Frontal cortex (tissue), 4 donors: ENCODE data around the gene IGHMBP2. TPM values are rescaled to one million over a fixed set of nuclear protein-coding genes. Genes with fewer than 3 reads are reported as not detected.

Experiments
- DNase-seq, 2 donors: peaks; one replicate each; pipeline ENCODE4 v3.0.0; 2012; ENCODE audit warnings: low spot score in 2 of 2
- FAIRE-seq: peaks from 2 replicates; lab custom pipeline; 2012; peaks lifted over from hg19 to GRCh38; lab: Jason Lieb, UNC
- total RNA-seq: library from RNA; depleted of rRNA; stranded (reverse); fragments of >200 nt; gene quantifications from one replicate; pipeline ENCODE4 v1.2.3, GENCODE V29; 2014
- donor health status: control.
- donor health status: control.
- donor health status: control.

Gene IGHMBP2
- total RNA-seq, 1 donor from 2014 or later: 10.2 TPM

GRCh38 chr11:68924073-68924925, 20.6 kb downstream of the IGHMBP2 start:
- DNase-seq (no peak), FAIRE-seq (no peak)

- no peak for FAIRE-seq
Measured at GRCh38 chr11:68925611-68926010, 21.9 kb downstream of the IGHMBP2 start.

GRCh38 chr11:68927280-68928135, 23.8 kb downstream of the IGHMBP2 start:
- no peak for DNase-seq
- FAIRE-seq: no peak

More at GRCh38 chr11:68925611-68926010, 21.9 kb downstream of the IGHMBP2 start:
- DNase-seq: no peak

- DNase-seq (no peak), FAIRE-seq (no peak)
Measured at GRCh38 chr11:68928136-68928880, 24.6 kb downstream of the IGHMBP2 start.

- DNase-seq: no peak
- no peak for FAIRE-seq
Measured at GRCh38 chr11:68929135-68929534, 25.4 kb downstream of the IGHMBP2 start.

- no peak for FAIRE-seq
- DNase-seq: no peak
Measured at GRCh38 chr11:68929706-68930570, 26.2 kb downstream of the IGHMBP2 start.

DNA sequence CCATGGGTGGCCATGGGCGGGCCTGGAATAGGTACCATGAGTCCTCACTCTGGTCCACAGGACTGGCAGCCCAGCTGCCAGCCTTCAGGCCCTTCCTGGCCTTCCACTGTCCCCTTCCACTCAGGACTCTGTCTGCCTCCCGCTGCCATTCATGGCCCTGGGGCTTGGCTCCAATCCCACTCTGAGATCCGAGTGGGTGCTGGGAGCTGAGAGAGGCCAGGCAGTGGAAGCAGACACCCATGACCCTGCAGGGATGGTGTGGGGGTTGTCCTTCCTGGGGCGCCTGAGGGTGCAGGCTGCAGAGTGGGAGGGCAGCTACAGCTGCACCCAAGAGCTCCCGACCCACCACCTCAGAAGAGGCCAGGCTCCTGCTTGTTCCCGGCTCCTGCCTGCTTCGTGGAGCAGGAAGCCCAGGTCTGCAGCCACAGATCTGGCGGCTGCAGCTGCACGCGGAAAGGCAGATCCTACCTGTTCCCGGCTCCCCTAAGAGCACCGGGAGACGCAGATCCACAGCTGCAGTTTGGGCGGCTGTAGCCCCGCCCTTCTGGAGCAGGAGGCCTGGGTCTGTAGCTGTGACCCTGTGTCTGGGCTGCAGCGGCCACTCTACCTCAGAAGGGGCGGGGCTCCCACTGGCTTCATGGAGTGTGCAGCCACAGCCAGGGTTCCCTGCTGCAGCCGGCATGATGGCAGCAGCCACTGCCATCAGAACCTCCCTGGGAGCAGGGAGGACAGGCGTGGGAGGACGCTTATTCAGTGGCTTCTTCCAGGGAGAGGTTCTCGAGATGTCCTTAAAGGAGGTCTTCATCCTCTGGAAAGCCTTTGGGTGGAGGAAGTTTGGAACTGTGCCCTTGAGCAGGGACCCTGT, 27.5 kb downstream of the IGHMBP2 start:
- no peak for FAIRE-seq
- no peak for DNase-seq

- no peak for FAIRE-seq
- no peak for DNase-seq
Measured at GRCh38 chr11:68931911-68932310, 28.2 kb downstream of the IGHMBP2 start.

DNA sequence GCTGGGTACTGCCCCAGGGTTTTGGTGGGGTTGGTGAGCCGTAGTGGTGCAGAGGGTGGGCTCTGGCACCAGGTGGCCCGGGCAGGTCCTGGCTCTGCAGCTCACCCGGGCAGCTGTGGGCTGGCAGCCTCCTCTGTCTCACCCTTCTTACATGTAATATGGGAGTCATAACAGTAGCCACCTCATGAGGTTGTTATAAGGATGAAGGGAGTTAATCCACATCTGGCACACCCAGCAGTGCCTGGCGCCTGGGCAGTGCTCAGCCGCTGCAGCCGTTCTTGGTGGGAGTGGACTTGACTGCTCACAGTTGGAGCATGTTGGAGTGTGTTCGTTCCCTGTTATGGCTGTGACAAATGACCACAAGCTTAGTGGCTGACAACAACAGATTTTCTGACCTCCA, 28.7 kb downstream of the IGHMBP2 start:
- DNase-seq (no peak), FAIRE-seq (no peak)

DNA sequence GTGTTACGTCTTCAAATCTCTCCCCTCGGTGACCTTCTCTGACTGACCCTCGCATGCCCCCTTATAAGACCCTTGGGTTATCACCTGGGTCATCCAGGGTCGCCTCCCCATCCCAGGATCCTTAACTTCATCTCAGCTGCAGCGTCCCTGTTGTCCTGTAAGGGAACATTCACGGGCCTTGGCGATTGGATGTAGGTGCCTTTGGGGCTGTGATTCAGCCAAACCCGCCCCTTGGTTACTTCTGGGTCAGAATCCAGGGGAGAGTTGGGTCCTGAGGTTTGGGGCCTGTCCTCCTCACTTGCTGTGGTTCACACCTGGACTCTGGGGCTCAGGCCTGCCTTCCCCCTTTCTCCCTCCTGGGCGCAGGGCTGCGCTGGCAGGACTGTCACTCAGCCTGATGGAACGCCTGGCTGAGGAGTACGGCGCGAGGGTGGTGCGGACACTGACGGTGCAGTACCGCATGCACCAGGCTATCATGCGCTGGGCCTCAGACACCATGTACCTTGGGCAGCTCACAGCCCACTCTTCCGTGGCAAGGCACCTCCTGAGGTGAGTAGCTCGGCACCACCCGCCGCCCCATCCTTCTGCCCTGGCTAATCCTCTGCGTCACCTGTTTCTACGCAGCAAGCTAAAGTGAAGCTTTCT, 29.4 kb downstream of the IGHMBP2 start:
- FAIRE-seq: no peak
- no peak for DNase-seq

DNA sequence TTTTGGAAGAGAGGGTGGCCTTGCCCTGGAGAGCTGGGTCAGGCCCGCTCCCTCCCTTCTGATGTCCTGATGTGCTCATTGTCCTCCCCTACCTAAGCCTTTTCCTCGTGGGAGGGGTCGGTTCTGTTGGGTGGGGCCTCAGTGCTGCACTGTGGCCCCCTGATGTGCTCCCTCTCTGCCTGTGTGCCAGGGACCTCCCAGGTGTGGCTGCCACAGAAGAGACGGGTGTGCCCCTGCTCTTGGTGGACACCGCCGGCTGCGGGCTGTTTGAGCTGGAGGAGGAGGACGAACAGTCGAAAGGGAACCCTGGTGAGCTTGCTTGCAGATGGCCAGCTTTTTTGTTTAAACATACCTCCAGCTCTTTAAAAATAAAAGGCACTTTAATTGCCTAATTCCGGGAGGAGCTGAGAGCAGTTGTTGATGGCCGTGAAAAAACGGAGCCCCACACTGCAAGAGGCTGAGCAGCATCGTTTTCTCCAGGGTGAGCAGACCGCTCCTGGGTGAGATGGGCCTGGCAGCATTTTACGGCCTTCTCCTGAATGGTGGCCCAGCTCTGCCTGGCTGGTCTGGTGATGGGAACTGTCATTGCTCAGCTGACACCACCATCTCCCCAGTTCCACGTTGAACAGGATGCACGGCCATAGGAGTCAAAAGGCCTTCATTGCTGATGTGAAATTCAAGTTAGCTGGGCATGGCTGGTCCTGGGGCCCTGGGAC, 30.1 kb downstream of the IGHMBP2 start:
- no peak for DNase-seq

DNA sequence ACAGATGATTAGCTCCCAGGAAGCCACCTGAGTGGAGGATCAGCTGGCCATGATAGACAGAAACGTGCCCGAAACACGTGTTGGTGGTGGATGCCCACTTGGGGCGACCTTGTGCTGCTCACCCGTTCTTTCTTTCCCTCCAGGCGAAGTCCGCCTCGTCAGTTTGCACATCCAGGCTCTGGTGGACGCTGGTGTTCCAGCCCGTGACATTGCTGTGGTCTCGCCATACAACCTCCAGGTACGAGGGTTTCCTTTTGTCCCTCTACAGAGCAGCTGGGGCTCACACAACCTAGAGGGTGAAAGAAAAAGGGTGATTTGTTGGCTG, 30.6 kb downstream of the IGHMBP2 start:
- no peak for DNase-seq
- FAIRE-seq: no peak

More for the DNA sequence above, 30.1 kb downstream of the IGHMBP2 start:
- FAIRE-seq: no peak

- DNase-seq: no peak
- no peak for FAIRE-seq
Measured at GRCh38 chr11:68934666-68935065, 31.0 kb downstream of the IGHMBP2 start.

DNA sequence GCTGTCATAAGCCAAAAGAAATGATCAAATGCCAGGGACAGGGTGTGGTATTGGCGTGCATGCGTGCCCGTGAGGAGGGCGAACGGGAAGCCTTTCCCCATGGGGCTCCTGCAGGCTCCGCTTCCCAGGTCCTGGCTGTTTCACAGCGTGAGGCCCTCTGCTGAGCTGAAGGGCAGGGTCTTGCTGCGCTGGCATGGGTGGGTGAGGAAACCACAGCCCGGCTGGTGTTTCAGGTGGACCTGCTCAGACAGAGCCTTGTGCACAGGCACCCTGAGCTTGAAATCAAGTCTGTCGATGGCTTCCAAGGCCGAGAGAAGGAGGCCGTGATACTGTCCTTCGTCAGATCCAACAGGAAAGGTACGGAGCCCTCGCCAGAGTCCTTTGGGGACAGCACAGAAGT, 31.4 kb downstream of the IGHMBP2 start:
- no peak for DNase-seq
- no peak for FAIRE-seq

DNA sequence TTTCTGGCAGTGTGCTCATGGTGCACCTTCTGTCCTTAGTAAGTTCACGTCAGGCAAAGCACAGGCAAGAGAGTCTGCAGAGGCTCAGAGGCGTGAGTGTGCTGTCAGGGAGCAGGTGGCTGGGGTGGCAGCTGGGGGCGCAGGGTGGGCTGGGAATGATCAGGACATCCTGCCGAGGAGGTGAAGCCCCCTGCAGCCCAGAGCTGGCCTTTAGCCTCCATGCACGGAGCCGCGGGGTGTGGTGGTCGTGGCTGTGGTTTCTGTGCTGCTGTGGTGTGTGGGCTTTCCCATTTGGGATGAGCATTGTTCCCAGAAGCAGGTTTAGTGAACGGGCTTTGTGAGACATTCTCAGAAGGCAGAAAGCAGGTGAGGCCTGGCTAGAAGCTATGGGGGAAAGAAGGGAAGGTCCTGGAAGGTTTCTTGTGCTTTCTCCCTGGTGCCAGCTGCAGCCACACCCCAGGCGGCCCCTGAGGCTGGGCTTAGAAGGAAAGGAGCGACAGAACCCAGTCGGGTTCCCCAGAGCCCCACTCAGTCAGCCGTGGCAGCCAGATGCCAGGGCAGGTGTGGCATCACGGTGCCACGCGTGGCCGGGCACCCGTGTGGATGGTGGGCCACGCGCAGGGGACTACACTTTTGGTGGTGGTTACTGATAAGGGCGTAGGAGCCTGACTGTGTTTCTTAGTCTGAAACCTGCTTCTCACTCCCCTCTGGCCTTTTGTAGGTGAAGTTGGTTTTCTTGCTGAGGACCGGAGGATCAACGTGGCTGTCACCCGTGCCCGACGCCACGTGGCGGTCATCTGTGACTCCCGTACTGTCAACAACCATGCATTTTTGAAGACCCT, 32.0 kb downstream of the IGHMBP2 start:
- FAIRE-seq: no peak
- no peak for DNase-seq

- FAIRE-seq (no peak), DNase-seq (no peak)
Measured at GRCh38 chr11:68936358-68936636, 32.6 kb downstream of the IGHMBP2 start.
